ENCODE data around the gene DIO3.

GRCh38 chr14:101595887-101596721, 34.8 kb downstream of the DIO3 start:
- peak; percentile 61 for TF ChIP-seq GABPA (IDR thresholded peaks at IDR 0.05; ENCODE audit: low read depth)
- TF ChIP-seq CTCF (IDR thresholded peaks at IDR 0.05; ENCODE audit: insufficient read depth, low read length), result no peak
